Keratinocyte (primary cell): Measurements from ENCODE around the gene FHOD1. TPM values are rescaled to one million over a fixed set of nuclear protein-coding genes. Genes with fewer than 3 reads are reported as not detected.

Experiments used
- DNase-seq: peaks from one replicate; pipeline ENCODE4 v3.0.0-alpha.2; 2011; ENCODE audit warnings: low read depth, missing footprints, low spot score
- FAIRE-seq: peaks from 2 replicates; lab custom pipeline; 2011; peaks lifted over from hg19 to GRCh38; lab: Jason Lieb, UNC
- H2AFZ ChIP-seq: 2 replicates; pipeline ENCODE4 v1.6.0; 2012; ENCODE audit warnings: low read length, control low read depth, inconsistent platforms; ENCODE audit not compliant: control insufficient read depth
- H3K27ac ChIP-seq: 2 replicates; pipeline ENCODE4 v1.5.1; 2011; ENCODE audit warnings: low read length; ENCODE audit not compliant: control insufficient read depth, insufficient read depth
- H3K27me3 ChIP-seq: 3 replicates; pipeline ENCODE4 v1.6.0; 2011; ENCODE audit warnings: low read length; ENCODE audit not compliant: control insufficient read depth, insufficient read depth; ENCODE audit errors: extremely low read depth
- H3K36me3 ChIP-seq, 2 experiments: 2 replicates in 1 of 2; 3 replicates in 1 of 2; pipeline ENCODE4 v1.5.1; 2011; ENCODE audit warnings: low read length in 2 of 2, mild to moderate bottlenecking in 1 of 2; ENCODE audit not compliant: control insufficient read depth in 2 of 2, insufficient read depth in 2 of 2; ENCODE audit errors: extremely low read depth in 1 of 2
- H3K4me1 ChIP-seq: 3 replicates; pipeline ENCODE4 v1.5.1; 2011; ENCODE audit warnings: low read length; ENCODE audit not compliant: control insufficient read depth, insufficient read depth; ENCODE audit errors: extremely low read depth
- H3K4me2 ChIP-seq: 3 replicates; pipeline ENCODE4 v1.6.0; 2011; ENCODE audit warnings: low read depth, low read length; ENCODE audit not compliant: control insufficient read depth, insufficient read depth; ENCODE audit errors: extremely low read depth
- H3K4me3 ChIP-seq, 3 experiments: fragments of 200-600 bp in 1 of 3; sonication (generic) in 1 of 3; 2 replicates in 2 of 3; 3 replicates in 1 of 3; pipeline ENCODE4 v1.5.1; 2011 to 2016; ENCODE audit warnings: low read length in 3 of 3, mild to moderate bottlenecking in 3 of 3, control low read depth in 2 of 3, inconsistent platforms in 1 of 3, low read depth in 1 of 3, mixed read lengths in 1 of 3, mixed run types in 1 of 3, moderate library complexity in 1 of 3; ENCODE audit not compliant: control insufficient read depth in 2 of 3, insufficient read depth in 2 of 3; ENCODE audit errors: extremely low read depth in 1 of 3
- H3K79me2 ChIP-seq: 2 replicates; pipeline ENCODE4 v1.6.0; 2012; ENCODE audit warnings: low read length; ENCODE audit not compliant: control insufficient read depth, insufficient read depth
- H3K9ac ChIP-seq: 3 replicates; pipeline ENCODE4 v1.6.0; 2011; ENCODE audit warnings: low read length; ENCODE audit not compliant: control insufficient read depth, insufficient read depth; ENCODE audit errors: extremely low read depth
- H3K9me1 ChIP-seq: 3 replicates; pipeline ENCODE4 v1.6.0; 2011; ENCODE audit warnings: low read length; ENCODE audit not compliant: control insufficient read depth, insufficient read depth; ENCODE audit errors: extremely low read depth
- H3K9me3 ChIP-seq: 2 replicates; pipeline ENCODE4 v1.5.1; 2012; ENCODE audit warnings: low read depth, low read length; ENCODE audit not compliant: control insufficient read depth
- H4K20me1 ChIP-seq: 3 replicates; pipeline ENCODE4 v1.6.0; 2011; ENCODE audit warnings: low read length; ENCODE audit not compliant: control insufficient read depth, insufficient read depth; ENCODE audit errors: extremely low read depth
- EZH2 ChIP-seq: IDR thresholded peaks from one replicate; pipeline ENCODE4 v1.6.1; 2012; ENCODE audit warnings: inconsistent platforms, mild to moderate bottlenecking, low read length, moderate library complexity
- dilution Hi-C: fragments of 300-500 bp; cut with MboI; formaldehyde crosslinking; loops from one replicate; pipeline ENCODE4 v1.7.0; 2020; ENCODE audit warnings: low sequenced_read_pairs; ENCODE audit not compliant: extremely low pct_ligation_motif_present
- polyA plus RNA-seq, 5 experiments: library from polyadenylated mRNA; depleted of rRNA in 3 of 5; stranded (reverse) in 3 of 5; stranded (forward) in 1 of 5; unstranded in 1 of 5; fragments of >200 nt; gene quantifications; 1 replicate in 1 of 5; 2 replicates in 3 of 5; 3 replicates in 1 of 5; pipeline versions ENCODE4 v1.2.1 to v1.2.3, GENCODE V29; 2011 to 2012; ENCODE audit warnings: missing spikeins in 2 of 5, low read depth in 1 of 5, low replicate concordance in 1 of 5
- TF ChIP-seq, protein P1 (sequence below), 3 experiments: IDR thresholded peaks in 1 of 3; conservative IDR thresholded peaks in 1 of 3; optimal IDR thresholded peaks in 1 of 3; 2 replicates in 2 of 3; 3 replicates in 1 of 3; pipeline versions ENCODE3 to v1.5.1; 2011; ENCODE audit warnings: low read length in 3 of 3, mild to moderate bottlenecking in 3 of 3, moderate library complexity in 2 of 3, control low read depth in 1 of 3, inconsistent platforms in 1 of 3; ENCODE audit not compliant: insufficient read depth in 2 of 3; ENCODE audit errors: extremely low read depth in 1 of 3

The FHOD1 gene
- polyA plus RNA-seq, 1 donor (not counting 4 experiments of a cell fraction or from before 2014, with no cell fraction given): 29.4 TPM

- no peak overlapping the region for H3K4me3 ChIP-seq
- peaks cover 25 to 26% of the 10 kb centered on the region in 2 experiments for H3K36me3 ChIP-seq
- H3K4me1 ChIP-seq: peaks cover 48% of the 10 kb centered on the region
- H2AFZ ChIP-seq: no peak overlapping the region
- H3K79me2 ChIP-seq: peaks cover 23% of the 10 kb centered on the region
- DNase-seq: no peak
- FAIRE-seq: no peak
- no peaks in the 10 kb centered on the region for H3K27me3 ChIP-seq
- H3K9me1 ChIP-seq: peaks cover 2% of the 10 kb centered on the region
- H3K9me3 ChIP-seq: no peaks in the 10 kb centered on the region
- TF ChIP-seq, protein P1, sequence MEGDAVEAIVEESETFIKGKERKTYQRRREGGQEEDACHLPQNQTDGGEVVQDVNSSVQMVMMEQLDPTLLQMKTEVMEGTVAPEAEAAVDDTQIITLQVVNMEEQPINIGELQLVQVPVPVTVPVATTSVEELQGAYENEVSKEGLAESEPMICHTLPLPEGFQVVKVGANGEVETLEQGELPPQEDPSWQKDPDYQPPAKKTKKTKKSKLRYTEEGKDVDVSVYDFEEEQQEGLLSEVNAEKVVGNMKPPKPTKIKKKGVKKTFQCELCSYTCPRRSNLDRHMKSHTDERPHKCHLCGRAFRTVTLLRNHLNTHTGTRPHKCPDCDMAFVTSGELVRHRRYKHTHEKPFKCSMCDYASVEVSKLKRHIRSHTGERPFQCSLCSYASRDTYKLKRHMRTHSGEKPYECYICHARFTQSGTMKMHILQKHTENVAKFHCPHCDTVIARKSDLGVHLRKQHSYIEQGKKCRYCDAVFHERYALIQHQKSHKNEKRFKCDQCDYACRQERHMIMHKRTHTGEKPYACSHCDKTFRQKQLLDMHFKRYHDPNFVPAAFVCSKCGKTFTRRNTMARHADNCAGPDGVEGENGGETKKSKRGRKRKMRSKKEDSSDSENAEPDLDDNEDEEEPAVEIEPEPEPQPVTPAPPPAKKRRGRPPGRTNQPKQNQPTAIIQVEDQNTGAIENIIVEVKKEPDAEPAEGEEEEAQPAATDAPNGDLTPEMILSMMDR (optimal IDR thresholded peaks at IDR 0.05 in 1 of 3, IDR thresholded peaks at IDR 0.05 in 1 of 3, conservative IDR thresholded peaks at IDR 0.05 in 1 of 3; ENCODE audit: extremely low read depth in 1 of 3, insufficient read depth in 2 of 3, low read length in 3 of 3): no peak
- no peak for TF ChIP-seq EZH2
- no peak overlapping the region for H3K4me2 ChIP-seq
- dilution Hi-C loops: no loop called here
- no peak overlapping the region for H3K9ac ChIP-seq
- no peak overlapping the region for H3K27ac ChIP-seq
- H4K20me1 ChIP-seq: no peaks in the 10 kb centered on the region
These were observed 8.3 kb downstream of the FHOD1 start for GRCh38 chr16:67238806-67239470.

GRCh38 chr16:67238278-67238575 lies 9.1 kb downstream of the FHOD1 start:
- H3K9ac ChIP-seq: no peak overlapping the region
- peaks cover 25 to 29% of the 10 kb centered on the region in 2 experiments for H3K36me3 ChIP-seq
- H3K27ac ChIP-seq: no peak overlapping the region
- no peak overlapping the region for H3K4me2 ChIP-seq
- no peaks in the 10 kb centered on the region for H3K9me3 ChIP-seq
- TF ChIP-seq, protein P1 (optimal IDR thresholded peaks at IDR 0.05 in 1 of 3, IDR thresholded peaks at IDR 0.05 in 1 of 3, conservative IDR thresholded peaks at IDR 0.05 in 1 of 3; ENCODE audit: extremely low read depth in 1 of 3, insufficient read depth in 2 of 3, low read length in 3 of 3): no peak
- TF ChIP-seq EZH2: no peak
- no peak for DNase-seq
- H3K27me3 ChIP-seq: no peaks in the 10 kb centered on the region
- H3K4me3 ChIP-seq: no peak overlapping the region
- H3K79me2 ChIP-seq: peaks cover 17% of the 10 kb centered on the region
- H3K9me1 ChIP-seq: peaks cover 2% of the 10 kb centered on the region
- dilution Hi-C loops: no loop called here
- no peak for FAIRE-seq
- no peak overlapping the region for H2AFZ ChIP-seq
- no peaks in the 10 kb centered on the region for H4K20me1 ChIP-seq
- H3K4me1 ChIP-seq: peaks cover 41% of the 10 kb centered on the region
